ENCODE results near the gene PGLYRP3.

Gene PGLYRP3

GRCh38 chr1:153313288-153313687 is 536 bp upstream of the PGLYRP3 start:
- no peak for DNase-seq

GRCh38 chr1:153310526-153310925 is 2.2 kb downstream of the PGLYRP3 start:
- DNase-seq = no peak

GRCh38 chr1:153309441-153309840 is 3.3 kb downstream of the PGLYRP3 start:
- DNase-seq = no peak

GRCh38 chr1:153308540-153308939 is 4.2 kb downstream of the PGLYRP3 start:
- DNase-seq = no peak

GRCh38 chr1:153307221-153307600 is 5.5 kb downstream of the PGLYRP3 start:
- no peak for DNase-seq

GRCh38 chr1:153306303-153307220 is 6.2 kb downstream of the PGLYRP3 start:
- DNase-seq = no peak

GRCh38 chr1:153305682-153306081 is 7.1 kb downstream of the PGLYRP3 start:
- DNase-seq = no peak

- DNase-seq = no peak
Observed at GRCh38 chr1:153302308-153302707, 10.4 kb downstream of the PGLYRP3 start.

- DNase-seq = no peak
Observed at GRCh38 chr1:153293851-153294250, 18.9 kb downstream of the PGLYRP3 start.

- DNase-seq = no peak
Observed at GRCh38 chr1:153293480-153293775, 19.3 kb downstream of the PGLYRP3 start.

GRCh38 chr1:153292740-153293479 is 19.8 kb downstream of the PGLYRP3 start:
- DNase-seq = no peak

- no peak for DNase-seq
Observed at GRCh38 chr1:153292185-153292584, 20.6 kb downstream of the PGLYRP3 start.

GRCh38 chr1:153291514-153291913 is 21.2 kb downstream of the PGLYRP3 start:
- DNase-seq = no peak

GRCh38 chr1:153288634-153289275 is 24.0 kb downstream of the PGLYRP3 start:
- no peak for DNase-seq

- peak; percentile 23 to 55 (median 53) for DNase-seq
Observed at GRCh38 chr1:153277852-153278251, 34.9 kb downstream of the PGLYRP3 start.

- no peak for DNase-seq
Observed at GRCh38 chr1:153272186-153272585, 40.6 kb downstream of the PGLYRP3 start.

GRCh38 chr1:153271711-153272110 is 41.0 kb downstream of the PGLYRP3 start:
- no peak for DNase-seq

GRCh38 chr1:153265457-153265856 is 47.3 kb downstream of the PGLYRP3 start:
- no peak for DNase-seq

- peak in 1 of 3 experiments; percentile 47 for DNase-seq
Observed at GRCh38 chr1:153262462-153263157, 50.1 kb downstream of the PGLYRP3 start.

- peak in 2 of 3 experiments; percentile 32 to 64 for DNase-seq
Observed at GRCh38 chr1:153262070-153262366, 50.7 kb downstream of the PGLYRP3 start.

- DNase-seq = peak; percentile 46 to 68 (median 65)
Observed at GRCh38 chr1:153261281-153262069, 51.3 kb downstream of the PGLYRP3 start.

GRCh38 chr1:153260585-153261280 is 52.0 kb downstream of the PGLYRP3 start:
- DNase-seq = peak; percentile 37 to 45 (median 40)
